Gastrocnemius medialis (tissue), 4 donors: ENCODE measurements around the gene BCL11A. TPM values are rescaled to one million over a fixed set of nuclear protein-coding genes. Genes with fewer than 3 reads are reported as not detected.

Source experiments
- ATAC-seq, 2 donors: fragments of 150-250 bp; one replicate each; pipeline ENCODE4 v1.9.1; 2016
- DNase-seq, 2 donors: peaks; one replicate each; pipeline ENCODE4 v3.0.0-alpha.2; 2019
- H3K27ac ChIP-seq, 4 donors: fragments of 200-600 bp; sonication (generic); 1 replicate in 1 of 4; 2 replicates in 3 of 4; pipeline ENCODE4 v1.5.1; 2016 to 2018; ENCODE audit warnings: mild to moderate bottlenecking in 2 of 4, moderate library complexity in 1 of 4
- H3K27me3 ChIP-seq, 3 donors: fragments of 200-600 bp; sonication (generic) in 2 of 3; 1 replicate in 1 of 3; 2 replicates in 2 of 3; pipeline versions ENCODE4 v1.5.1 to v1.6.0; 2016 to 2019; ENCODE audit warnings: mild to moderate bottlenecking in 1 of 3, moderate library complexity in 1 of 3
- H3K36me3 ChIP-seq, 2 donors: fragments of 200-600 bp; sonication (generic) in 1 of 2; one replicate each; pipeline ENCODE4 v1.5.1; 2017 to 2018
- H3K4me1 ChIP-seq, 2 donors: fragments of 200-600 bp; sonication (generic) in 1 of 2; one replicate each; pipeline ENCODE4 v1.5.1; 2016 to 2017; ENCODE audit warnings: mild to moderate bottlenecking in 2 of 2
- H3K4me3 ChIP-seq, 4 donors: fragments of 200-600 bp; sonication (generic) in 3 of 4; 1 replicate in 1 of 4; 2 replicates in 3 of 4; pipeline ENCODE4 v1.5.1; 2016 to 2019; ENCODE audit warnings: mild to moderate bottlenecking in 2 of 4
- H3K9me3 ChIP-seq, 3 donors: fragments of 200-600 bp; sonication (generic) in 2 of 3; 1 replicate in 1 of 3; 2 replicates in 2 of 3; pipeline ENCODE4 v1.5.1; 2016 to 2019
- POLR2A ChIP-seq, 2 donors: fragments of 450-650 bp; IDR thresholded peaks; one replicate each; pipeline ENCODE4 v1.6.1; 2017; ENCODE audit warnings: antibody characterized with exemption in 2 of 2, mild to moderate bottlenecking in 2 of 2, moderate library complexity in 2 of 2
- in situ Hi-C, 4 donors: fragments of 200-750 bp; cut with MboI; loops; one replicate each; pipeline versions ENCODE4 v1.15.0 to v1.8.0; 2017; ENCODE audit warnings: low sequenced_read_pairs in 4 of 4
- intact Hi-C: fragments of 100-400 bp; cut with DNase I; formaldehyde crosslinking; loops from one replicate; pipeline ENCODE4 v1.15.1; 2023; ENCODE audit warnings: low total_unique reads
- total RNA-seq, 4 donors: library from RNA; depleted of rRNA; stranded (reverse); fragments of >200 nt; gene quantifications; one replicate each; pipeline versions ENCODE4 v1.1.0 to v1.2.3, GENCODE V29; 2016
- TF ChIP-seq, protein P1 (sequence below), 5 experiments: fragments of 450-650 bp in 3 of 5; fragments of 200-600 bp in 2 of 5; sonication (generic) in 2 of 5; IDR thresholded peaks in 4 of 5; conservative IDR thresholded peaks in 1 of 5; 1 replicate in 4 of 5; 2 replicates in 1 of 5; pipeline ENCODE4 v1.5.1; 2016 to 2019; ENCODE audit warnings: antibody characterized with exemption in 5 of 5, mild to moderate bottlenecking in 3 of 5, moderate library complexity in 3 of 5

BCL11A gene
- total RNA-seq, 4 donors from 2014 or later: 0.04 to 1.0 (median 0.07) TPM; not detected in 1

DNA sequence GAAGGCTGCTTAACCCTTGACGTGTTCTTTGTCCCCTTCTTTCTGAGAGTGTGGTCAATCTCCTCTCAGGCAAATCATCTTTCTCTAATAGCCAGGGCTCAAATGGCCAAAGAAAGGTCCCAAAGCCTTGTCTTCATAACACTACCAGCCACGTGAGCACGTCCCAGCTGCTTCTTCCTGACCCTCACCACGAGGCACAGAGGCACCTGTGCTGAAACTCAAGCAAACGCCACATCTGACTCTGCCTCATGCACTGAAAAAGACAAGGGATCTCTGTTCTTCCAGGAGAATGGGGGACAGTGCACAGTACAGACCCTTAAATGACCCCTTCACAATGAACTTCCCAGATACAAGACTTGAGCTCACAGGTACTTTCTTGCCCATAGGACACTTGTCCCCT, 31.8 kb downstream of the BCL11A start:
- Histone ChIP-seq H3K27ac (no peak overlapping the region), H3K36me3 (no peaks in the 10 kb centered on the region), H3K4me1 (no peaks in the 10 kb centered on the region), H3K4me3 (no peak overlapping the region), H3K9me3 (no peaks in the 10 kb centered on the region), H3K27me3 (no peaks in the 10 kb centered on the region)
- TF ChIP-seq, protein P1, sequence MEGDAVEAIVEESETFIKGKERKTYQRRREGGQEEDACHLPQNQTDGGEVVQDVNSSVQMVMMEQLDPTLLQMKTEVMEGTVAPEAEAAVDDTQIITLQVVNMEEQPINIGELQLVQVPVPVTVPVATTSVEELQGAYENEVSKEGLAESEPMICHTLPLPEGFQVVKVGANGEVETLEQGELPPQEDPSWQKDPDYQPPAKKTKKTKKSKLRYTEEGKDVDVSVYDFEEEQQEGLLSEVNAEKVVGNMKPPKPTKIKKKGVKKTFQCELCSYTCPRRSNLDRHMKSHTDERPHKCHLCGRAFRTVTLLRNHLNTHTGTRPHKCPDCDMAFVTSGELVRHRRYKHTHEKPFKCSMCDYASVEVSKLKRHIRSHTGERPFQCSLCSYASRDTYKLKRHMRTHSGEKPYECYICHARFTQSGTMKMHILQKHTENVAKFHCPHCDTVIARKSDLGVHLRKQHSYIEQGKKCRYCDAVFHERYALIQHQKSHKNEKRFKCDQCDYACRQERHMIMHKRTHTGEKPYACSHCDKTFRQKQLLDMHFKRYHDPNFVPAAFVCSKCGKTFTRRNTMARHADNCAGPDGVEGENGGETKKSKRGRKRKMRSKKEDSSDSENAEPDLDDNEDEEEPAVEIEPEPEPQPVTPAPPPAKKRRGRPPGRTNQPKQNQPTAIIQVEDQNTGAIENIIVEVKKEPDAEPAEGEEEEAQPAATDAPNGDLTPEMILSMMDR (IDR thresholded peaks at IDR 0.05 in 4 of 5, conservative IDR thresholded peaks at IDR 0.05 in 1 of 5): no peak
- TF ChIP-seq POLR2A (IDR thresholded peaks at IDR 0.05): no peak
- DNase-seq: no peak
- intact Hi-C loops: no loop called here
- ATAC-seq: no peak
- in situ Hi-C loops: no loop called here

DNA sequence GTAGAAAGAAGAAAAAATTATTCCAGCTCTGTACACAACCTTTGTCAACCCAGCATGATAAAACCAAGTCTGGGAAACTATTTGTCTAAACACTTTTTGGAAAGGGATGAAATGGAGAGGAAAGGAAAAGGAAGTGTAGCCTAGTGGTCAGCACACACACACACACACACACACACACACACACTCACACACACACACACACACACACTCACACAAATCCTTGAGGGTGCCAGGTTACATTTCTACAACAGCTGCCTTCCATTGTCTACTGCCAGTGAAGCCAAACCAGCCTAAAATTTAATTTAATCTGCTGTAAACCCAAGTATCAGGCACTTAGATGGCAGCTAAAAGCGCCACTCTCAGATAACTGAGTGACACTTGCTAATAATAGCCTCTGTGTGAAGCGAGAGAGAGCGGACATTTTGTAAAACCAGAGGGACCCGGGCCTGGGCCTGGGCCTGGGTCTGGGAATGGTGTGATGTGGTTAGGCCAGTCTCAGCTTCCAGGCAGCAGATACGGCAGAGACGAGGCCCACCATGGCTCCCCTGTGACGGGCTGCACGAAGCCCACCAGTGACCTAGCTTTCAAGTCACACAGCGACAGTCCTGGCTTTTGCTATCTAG, 32.4 kb downstream of the BCL11A start:
- no peak for TF ChIP-seq POLR2A (IDR thresholded peaks at IDR 0.05)
- TF ChIP-seq, protein P1 (IDR thresholded peaks at IDR 0.05 in 4 of 5, conservative IDR thresholded peaks at IDR 0.05 in 1 of 5): no peak
- DNase-seq (no peak), ATAC-seq (no peak)
- intact Hi-C loops (no loop called here), in situ Hi-C loops (no loop called here)
- Histone ChIP-seq H3K27ac (no peak overlapping the region), H3K4me1 (no peaks in the 10 kb centered on the region), H3K4me3 (no peak overlapping the region), H3K36me3 (no peaks in the 10 kb centered on the region), H3K9me3 (no peaks in the 10 kb centered on the region), H3K27me3 (no peaks in the 10 kb centered on the region)

DNA sequence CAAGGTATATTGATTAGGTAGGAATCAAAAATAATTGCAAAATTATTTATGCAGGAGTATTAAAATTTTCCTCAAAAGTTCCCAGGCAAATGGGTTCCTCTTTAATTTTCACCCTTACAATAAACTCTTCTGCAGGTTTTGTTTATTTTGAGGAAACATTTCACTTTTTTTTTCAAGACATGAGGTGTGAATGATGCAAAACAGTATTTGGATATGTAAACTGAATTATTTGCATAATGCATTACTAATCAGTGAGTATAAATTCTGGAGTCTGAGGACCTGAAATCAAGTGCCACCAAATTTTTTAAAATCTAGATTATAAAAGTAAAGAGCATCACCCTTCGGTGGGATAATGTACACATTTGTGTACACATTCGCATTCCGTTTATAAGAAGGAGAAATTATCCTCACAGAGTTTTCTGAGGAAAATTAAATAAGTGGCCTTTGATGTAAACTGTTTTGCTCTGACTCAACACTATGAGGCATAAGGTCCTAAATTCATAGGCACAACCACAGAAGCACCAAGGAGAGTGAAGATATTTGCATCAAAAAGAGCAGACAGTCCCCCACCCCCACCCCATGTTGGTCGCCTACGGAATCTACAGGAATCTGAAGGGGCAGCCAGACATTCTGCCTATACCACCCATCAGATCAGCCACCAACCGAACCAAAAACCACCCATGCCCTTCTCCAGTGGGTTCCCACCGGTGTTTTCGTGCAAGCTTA, 33.1 kb downstream of the BCL11A start:
- Histone ChIP-seq H3K9me3 (no peaks in the 10 kb centered on the region), H3K27ac (no peak overlapping the region), H3K4me3 (no peak overlapping the region), H3K27me3 (no peaks in the 10 kb centered on the region), H3K4me1 (no peaks in the 10 kb centered on the region), H3K36me3 (no peaks in the 10 kb centered on the region)
- in situ Hi-C loops: no loop called here
- TF ChIP-seq, protein P1 (IDR thresholded peaks at IDR 0.05 in 4 of 5, conservative IDR thresholded peaks at IDR 0.05 in 1 of 5): no peak
- no peak for TF ChIP-seq POLR2A (IDR thresholded peaks at IDR 0.05)
- ATAC-seq: no peak
- DNase-seq: no peak
- intact Hi-C loops: no loop called here

DNA sequence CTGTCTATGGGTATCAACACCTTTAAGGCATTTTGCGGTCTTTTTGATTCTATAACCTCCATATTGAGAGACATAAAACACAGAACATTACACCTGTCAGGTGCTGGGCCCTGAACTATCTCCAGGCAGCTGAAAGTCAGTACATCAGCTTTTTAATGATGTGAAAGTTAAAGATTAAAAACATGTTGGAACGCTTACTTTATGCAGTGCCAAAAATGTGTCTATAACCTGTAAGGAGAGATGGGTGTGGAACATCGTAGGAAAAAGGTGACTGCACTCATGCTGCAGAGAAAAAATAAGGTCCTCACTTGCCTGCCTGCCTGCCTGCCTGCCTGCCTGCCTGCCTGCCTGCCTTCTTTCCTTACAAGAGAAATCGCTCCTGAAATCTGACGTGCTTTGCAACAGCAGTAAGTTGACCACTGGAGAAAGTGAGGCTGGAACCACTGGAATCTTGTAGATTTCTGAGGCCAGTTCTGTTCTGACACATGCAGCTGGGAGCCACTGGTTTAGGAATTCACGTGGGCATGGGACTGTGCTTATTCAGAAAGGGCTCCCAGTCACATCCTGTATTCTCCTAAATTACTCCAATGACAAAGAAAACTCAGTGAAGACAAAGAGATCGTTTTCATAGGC, 34.1 kb downstream of the BCL11A start:
- DNase-seq: no peak
- no peaks in the 10 kb centered on the region for H3K27me3 ChIP-seq
- no peaks in the 10 kb centered on the region for H3K4me1 ChIP-seq

More for the DNA sequence above, 34.1 kb downstream of the BCL11A start:
- intact Hi-C loops: no loop called here
- H3K9me3 ChIP-seq: no peaks in the 10 kb centered on the region
- in situ Hi-C loops: no loop called here
- no peak overlapping the region for H3K27ac ChIP-seq
- no peak for ATAC-seq
- TF ChIP-seq POLR2A (IDR thresholded peaks at IDR 0.05): no peak
- TF ChIP-seq, protein P1 (IDR thresholded peaks at IDR 0.05 in 4 of 5, conservative IDR thresholded peaks at IDR 0.05 in 1 of 5): no peak
- no peak overlapping the region for H3K4me3 ChIP-seq
- H3K36me3 ChIP-seq: no peaks in the 10 kb centered on the region
